HEK293 (cell line): Measurements from ENCODE around the gene FTCD.

Experiments used
- CTCF ChIA-PET: fragments of 350-600 bp; formaldehyde crosslinking; extraction: SDS; loops from one replicate; lab custom pipeline; 2021; ENCODE audit warnings: antibody characterized with exemption; lab: Yijun Ruan, JAX
- POLR2A ChIA-PET: fragments of 300-600 bp; formaldehyde crosslinking; extraction: SDS; loops from one replicate; lab custom pipeline; 2020; ENCODE audit warnings: antibody characterized with exemption, inconsistent platforms; lab: Yijun Ruan, JAX
- H3K27ac ChIP-seq: fragments of 200-500 bp; sonication (Bioruptor generic); 2 replicates; pipeline ENCODE4 v1.5.1; 2014; ENCODE audit warnings: low read depth, low read length, control low read depth, inconsistent platforms; ENCODE audit errors: extremely low read depth
- H3K36me3 ChIP-seq, 2 experiments: fragments of 200-500 bp in 1 of 2; sonication (Bioruptor generic) in 1 of 2; 1 replicate in 1 of 2; 2 replicates in 1 of 2; pipeline ENCODE4 v1.5.1; 2014 to 2017; ENCODE audit warnings: inconsistent platforms in 2 of 2, low read length in 2 of 2; ENCODE audit not compliant: control insufficient read depth in 2 of 2, insufficient read depth in 1 of 2
- H3K4me1 ChIP-seq: fragments of 200-500 bp; sonication (Bioruptor generic); 2 replicates; pipeline ENCODE4 v1.5.1; 2014; ENCODE audit warnings: mild to moderate bottlenecking, low read length, inconsistent platforms; ENCODE audit not compliant: control insufficient read depth, insufficient read depth
- H3K4me3 ChIP-seq: 2 replicates; pipeline ENCODE4 v1.5.1; 2011; ENCODE audit warnings: low read depth, mild to moderate bottlenecking, control low read depth, low read length, moderate library complexity
- H3K9me3 ChIP-seq: fragments of 200-500 bp; sonication (Bioruptor generic); 2 replicates; pipeline ENCODE4 v1.5.1; 2014; ENCODE audit warnings: low read depth, low read length, inconsistent platforms; ENCODE audit not compliant: control insufficient read depth, insufficient read depth
- AEBP2 ChIP-seq: fragments of 450-650 bp; formaldehyde crosslinking; IDR thresholded peaks from 2 replicates; pipeline ENCODE4 v1.5.1; 2016; ENCODE audit warnings: missing biosample characterization, missing genetic modification characterization, borderline replicate concordance
- GLIS2 ChIP-seq: fragments of 450-650 bp; formaldehyde crosslinking; IDR thresholded peaks from 2 replicates; pipeline ENCODE4 v1.5.1; 2016; ENCODE audit warnings: missing biosample characterization, missing genetic modification characterization
- HOXC10 ChIP-seq: sonication (generic); formaldehyde crosslinking; IDR thresholded peaks from 2 replicates; pipeline ENCODE4 v1.8.1; 2023; ENCODE audit warnings: mild to moderate bottlenecking, missing genetic modification reagents
- IKZF3 ChIP-seq: fragments of 450-650 bp; IDR thresholded peaks from 2 replicates; pipeline ENCODE4 v1.5.0; 2018; ENCODE audit warnings: missing biosample characterization, mild to moderate bottlenecking, missing genetic modification characterization, moderate library complexity
- TRIM28 ChIP-seq: IDR thresholded peaks from 2 replicates; pipeline ENCODE4 v1.6.1; 2011; ENCODE audit warnings: low read length, control low read depth, borderline replicate concordance
- ZBTB17 ChIP-seq: fragments of 450-650 bp; formaldehyde crosslinking; IDR thresholded peaks from 2 replicates; pipeline ENCODE4 v1.5.1; 2016; ENCODE audit warnings: missing biosample characterization, missing genetic modification characterization
- ZNF146 ChIP-seq: fragments of 450-650 bp; formaldehyde crosslinking; IDR thresholded peaks from 2 replicates; pipeline ENCODE4 v1.5.1; 2016; ENCODE audit warnings: missing biosample characterization, missing genetic modification characterization
- ZNF433 ChIP-seq: fragments of 450-650 bp; formaldehyde crosslinking; IDR thresholded peaks from 2 replicates; pipeline ENCODE4 v1.5.1; 2016; ENCODE audit warnings: missing biosample characterization, missing genetic modification characterization, low read depth
- ZNF501 ChIP-seq: fragments of 450-650 bp; formaldehyde crosslinking; IDR thresholded peaks from 2 replicates; pipeline ENCODE4 v1.5.1; 2016; ENCODE audit warnings: missing biosample characterization, missing genetic modification characterization
- ZNF571 ChIP-seq: fragments of 450-650 bp; formaldehyde crosslinking; IDR thresholded peaks from 2 replicates; pipeline ENCODE4 v1.5.0; 2017; ENCODE audit warnings: missing biosample characterization, missing genetic modification characterization
- ZNF610 ChIP-seq: fragments of 450-650 bp; formaldehyde crosslinking; IDR thresholded peaks from 2 replicates; pipeline ENCODE4 v1.5.1; 2016; ENCODE audit warnings: missing biosample characterization, missing genetic modification characterization, borderline replicate concordance
- ZNF629 ChIP-seq: fragments of 450-650 bp; formaldehyde crosslinking; IDR thresholded peaks from 2 replicates; pipeline ENCODE4 v1.5.1; 2017; ENCODE audit warnings: missing biosample characterization, missing genetic modification characterization
- ZNF776 ChIP-seq: fragments of 450-650 bp; formaldehyde crosslinking; IDR thresholded peaks from 2 replicates; pipeline ENCODE4 v1.5.0; 2017; ENCODE audit warnings: missing biosample characterization, missing genetic modification characterization, borderline replicate concordance
- TF ChIP-seq, protein P1 (sequence below): sonication (generic); formaldehyde crosslinking; IDR thresholded peaks from 2 replicates; pipeline ENCODE4 v1.8.1; 2022; ENCODE audit warnings: mild to moderate bottlenecking, moderate library complexity, missing genetic modification reagents
- TF ChIP-seq, protein P2 (sequence below): fragments of 450-650 bp; IDR thresholded peaks from 2 replicates; pipeline ENCODE4 v1.5.1; 2018; ENCODE audit warnings: missing biosample characterization, mild to moderate bottlenecking, missing genetic modification characterization

FTCD gene

GRCh38 chr21:46130831-46131587 lies 24.4 kb downstream of the FTCD start:
- Histone ChIP-seq H3K4me3 (no peak overlapping the region), H3K36me3 (peaks cover 0 to 12% of the 10 kb centered on the region in 2 experiments; a peak in 1 of 3 replicates), H3K4me1 (no peaks in the 10 kb centered on the region), H3K27ac (no peak overlapping the region), H3K9me3 (no peaks in the 10 kb centered on the region)
- CTCF ChIA-PET: interaction anchor here (3.4 kb wide), 1 partner anchor 12 kb away, joined by 14 read pairs; no protein-coding TSS in a partner anchor
- POLR2A ChIA-PET: no interaction called here
- TF ChIP-seq TRIM28: no peak
- TF ChIP-seq, protein P1, sequence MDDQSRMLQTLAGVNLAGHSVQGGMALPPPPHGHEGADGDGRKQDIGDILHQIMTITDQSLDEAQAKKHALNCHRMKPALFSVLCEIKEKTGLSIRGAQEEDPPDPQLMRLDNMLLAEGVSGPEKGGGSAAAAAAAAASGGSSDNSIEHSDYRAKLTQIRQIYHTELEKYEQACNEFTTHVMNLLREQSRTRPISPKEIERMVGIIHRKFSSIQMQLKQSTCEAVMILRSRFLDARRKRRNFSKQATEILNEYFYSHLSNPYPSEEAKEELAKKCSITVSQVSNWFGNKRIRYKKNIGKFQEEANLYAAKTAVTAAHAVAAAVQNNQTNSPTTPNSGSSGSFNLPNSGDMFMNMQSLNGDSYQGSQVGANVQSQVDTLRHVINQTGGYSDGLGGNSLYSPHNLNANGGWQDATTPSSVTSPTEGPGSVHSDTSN (CRISPR knock-in tag): no peak
- no peak for TF ChIP-seq ZNF610 (tag by site-specific recombination)
- TF ChIP-seq ZNF501: no peak
- no peak for TF ChIP-seq AEBP2
- TF ChIP-seq, protein P2, sequence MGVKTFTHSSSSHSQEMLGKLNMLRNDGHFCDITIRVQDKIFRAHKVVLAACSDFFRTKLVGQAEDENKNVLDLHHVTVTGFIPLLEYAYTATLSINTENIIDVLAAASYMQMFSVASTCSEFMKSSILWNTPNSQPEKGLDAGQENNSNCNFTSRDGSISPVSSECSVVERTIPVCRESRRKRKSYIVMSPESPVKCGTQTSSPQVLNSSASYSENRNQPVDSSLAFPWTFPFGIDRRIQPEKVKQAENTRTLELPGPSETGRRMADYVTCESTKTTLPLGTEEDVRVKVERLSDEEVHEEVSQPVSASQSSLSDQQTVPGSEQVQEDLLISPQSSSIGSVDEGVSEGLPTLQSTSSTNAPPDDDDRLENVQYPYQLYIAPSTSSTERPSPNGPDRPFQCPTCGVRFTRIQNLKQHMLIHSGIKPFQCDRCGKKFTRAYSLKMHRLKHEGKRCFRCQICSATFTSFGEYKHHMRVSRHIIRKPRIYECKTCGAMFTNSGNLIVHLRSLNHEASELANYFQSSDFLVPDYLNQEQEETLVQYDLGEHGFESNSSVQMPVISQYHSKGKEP (tag by site-specific recombination): no peak
- TF ChIP-seq ZNF433: no peak
- TF ChIP-seq ZBTB17 (tag by site-specific recombination): no peak
- no peak for TF ChIP-seq ZNF776

DNA sequence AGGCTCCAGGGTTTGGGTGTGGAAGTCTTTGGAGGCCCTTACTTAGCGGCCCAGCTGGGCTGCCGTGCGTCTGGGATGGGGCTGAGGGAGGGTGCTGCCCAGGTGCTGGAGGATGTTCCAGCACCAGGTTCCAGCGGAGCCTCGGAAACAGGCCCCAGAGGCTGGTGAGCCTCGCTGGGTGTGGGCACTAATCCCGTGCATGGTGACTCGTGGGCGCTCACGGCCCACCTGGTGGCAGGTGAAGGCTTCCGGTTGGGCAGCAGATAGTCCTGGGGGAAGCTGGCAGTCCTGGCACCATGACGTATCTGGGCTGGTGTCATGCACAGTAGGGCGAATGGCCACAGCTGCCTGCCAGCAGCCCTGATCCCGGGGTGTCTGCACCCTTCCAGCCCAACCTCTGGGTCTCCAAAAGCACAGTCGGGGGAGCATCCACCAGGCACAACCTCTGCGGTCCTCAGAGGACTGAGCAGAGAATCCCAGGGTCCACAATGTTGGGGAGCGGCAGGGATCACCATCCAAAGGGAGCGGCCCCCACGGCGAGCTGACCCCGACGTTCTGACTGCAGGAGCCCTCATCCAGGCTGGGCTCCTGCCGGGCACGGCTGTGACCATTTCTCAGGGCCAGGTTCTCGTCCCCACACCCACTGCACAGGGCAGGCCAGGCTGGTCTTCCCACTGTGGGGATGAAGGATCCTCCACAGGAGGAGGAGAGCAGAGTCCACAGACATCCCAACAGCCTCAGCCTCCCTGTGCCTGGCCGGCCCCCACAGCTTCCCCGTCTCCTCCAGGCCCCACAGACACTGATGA lies 25.3 kb downstream of the FTCD start:
- Histone ChIP-seq H3K4me1 (no peaks in the 10 kb centered on the region), H3K27ac (no peak overlapping the region), H3K4me3 (no peak overlapping the region), H3K36me3 (peaks cover 0 to 21% of the 10 kb centered on the region in 2 experiments; a peak in 1 of 3 replicates), H3K9me3 (no peaks in the 10 kb centered on the region)
- TF ChIP-seq GLIS2 (tag by site-specific recombination) (no peak), ZNF146 (tag by site-specific recombination) (no peak), ZNF629 (no peak), IKZF3 (tag by site-specific recombination) (no peak)
- ChIA-PET CTCF (interaction anchor here (3.4 kb wide), 1 partner anchor 13 kb away, joined by 14 read pairs; no protein-coding TSS in a partner anchor), POLR2A (interaction anchor here (0.6 kb wide), 1 partner anchor 89 kb away, joined by 3 read pairs; no protein-coding TSS in a partner anchor)

GRCh38 chr21:46128933-46129571 lies 26.3 kb downstream of the FTCD start:
- POLR2A ChIA-PET: interaction anchor here (0.6 kb wide), 1 partner anchor 90 kb away, joined by 3 read pairs; no protein-coding TSS in a partner anchor

More at GRCh38 chr21:46128933-46129571, 26.3 kb downstream of the FTCD start:
- no peak for TF ChIP-seq ZNF433
- no peak for TF ChIP-seq HOXC10 (CRISPR knock-in tag)
- no peak for TF ChIP-seq ZNF571 (tag by site-specific recombination)
- TF ChIP-seq, all 188 proteins: peak for 0
- H3K27ac ChIP-seq: no peak overlapping the region
- peaks cover 0 to 31% of the 10 kb centered on the region in 2 experiments; a peak in 1 of 3 replicates for H3K36me3 ChIP-seq
- H3K9me3 ChIP-seq: no peaks in the 10 kb centered on the region
- H3K4me1 ChIP-seq: no peaks in the 10 kb centered on the region
- CTCF ChIA-PET: interaction anchor here (3.4 kb wide), 1 partner anchor 14 kb away, joined by 14 read pairs; no protein-coding TSS in a partner anchor
- H3K4me3 ChIP-seq: no peak overlapping the region
